ENCODE measurements around the gene DIS3L2.
"Not testable (repeated sequence)": the region's sequence is repeated elsewhere in the genome, so short reads cannot be mapped to it uniquely, and the experiment has no call there.

Gene DIS3L2

GRCh38 chr2:231928901-231929725 is 32.4 kb upstream of the DIS3L2 start:
- DNase-seq (ENCODE audit: low read depth), result no peak

DNA sequence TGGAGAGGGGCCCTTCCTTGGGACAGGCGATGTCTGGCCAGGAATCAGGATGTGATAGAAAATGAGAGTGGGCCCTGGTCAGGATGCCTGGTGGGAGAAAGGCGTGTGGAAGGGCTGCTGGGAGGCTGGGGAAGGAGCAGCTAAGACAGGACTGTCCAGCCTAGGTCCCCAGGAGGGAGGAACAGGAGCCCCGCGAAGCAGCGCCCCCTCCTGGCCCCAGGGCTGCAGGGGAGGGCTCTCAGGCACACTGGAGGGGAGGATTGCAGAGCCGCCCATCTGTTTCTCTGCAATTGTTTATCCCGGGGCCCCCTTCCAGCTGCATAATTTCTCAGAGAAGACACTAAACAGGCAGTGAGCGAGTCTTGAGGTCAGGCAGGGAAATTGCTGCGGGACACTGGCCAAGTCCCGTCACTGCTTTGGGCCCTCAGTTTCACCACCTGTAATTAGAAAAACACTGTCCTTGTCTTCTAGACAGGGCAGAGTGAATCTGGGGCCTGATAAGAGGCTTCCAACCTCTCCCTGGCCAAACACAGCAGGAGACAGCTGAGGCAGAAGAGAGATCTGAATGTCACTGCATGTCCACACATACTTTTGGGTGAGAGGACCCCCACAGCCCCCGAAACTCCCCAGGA is 31.4 kb upstream of the DIS3L2 start:
- no peak for DNase-seq (ENCODE audit: low read depth)

DNA sequence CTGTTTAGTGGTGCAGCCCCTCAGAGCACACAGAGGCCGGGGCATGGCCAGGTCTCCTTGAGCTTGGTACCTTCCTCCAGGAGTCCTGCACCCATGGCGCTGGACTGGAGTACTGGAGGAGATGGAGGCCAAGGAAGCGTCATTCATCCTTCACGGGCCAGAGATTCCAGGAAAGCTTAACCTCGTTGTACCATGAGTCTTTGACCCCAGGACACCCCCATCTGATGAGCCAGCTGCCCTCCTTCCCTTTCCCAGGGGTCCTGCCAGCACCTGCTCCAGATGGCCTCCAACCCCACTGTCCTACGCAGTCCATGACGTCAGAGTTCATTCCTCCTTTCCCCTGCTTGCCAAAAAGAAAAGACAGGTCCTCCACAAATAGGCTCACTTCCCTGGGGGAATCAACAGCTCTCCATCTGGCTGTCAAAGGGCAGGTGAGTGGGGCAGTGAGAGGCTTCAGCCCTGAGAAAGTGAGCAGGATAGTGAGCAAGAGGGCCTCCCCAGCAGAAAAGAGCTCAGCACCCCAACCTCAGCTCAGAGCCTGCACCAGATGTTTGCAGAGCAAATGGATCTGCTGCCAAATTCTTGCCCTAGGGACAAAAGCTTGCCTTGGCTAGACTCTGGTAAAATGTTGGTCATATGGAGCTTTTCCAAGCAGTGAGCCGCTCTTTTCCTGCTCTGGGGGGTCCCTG is 30.8 kb upstream of the DIS3L2 start:
- DNase-seq (ENCODE audit: low read depth), result no peak

GRCh38 chr2:231931481-231931915 is 30.0 kb upstream of the DIS3L2 start:
- DNase-seq (ENCODE audit: low read depth), result no peak

DNA sequence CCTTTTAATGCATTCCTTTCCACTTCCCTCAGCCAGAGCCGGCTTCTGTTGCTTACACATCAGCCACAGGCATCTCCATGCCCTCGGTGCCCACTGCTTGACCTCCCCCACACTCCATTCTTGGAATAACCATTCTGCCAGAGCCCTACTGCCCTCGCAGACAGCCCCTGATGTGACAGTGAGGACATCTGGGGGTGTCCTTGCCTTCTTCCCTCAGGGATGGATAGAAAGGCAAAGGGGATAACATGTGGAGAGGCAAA is 28.9 kb upstream of the DIS3L2 start:
- DNase-seq (ENCODE audit: low read depth), result no peak

- DNase-seq (ENCODE audit: low read depth), result no peak
These were observed 28.3 kb upstream of the DIS3L2 start for GRCh38 chr2:231932985-231933915.

GRCh38 chr2:231933916-231934401 is 27.6 kb upstream of the DIS3L2 start:
- no peak for DNase-seq (ENCODE audit: low read depth)

GRCh38 chr2:231934441-231935206 is 26.9 kb upstream of the DIS3L2 start:
- no peak for DNase-seq (ENCODE audit: low read depth)

DNA sequence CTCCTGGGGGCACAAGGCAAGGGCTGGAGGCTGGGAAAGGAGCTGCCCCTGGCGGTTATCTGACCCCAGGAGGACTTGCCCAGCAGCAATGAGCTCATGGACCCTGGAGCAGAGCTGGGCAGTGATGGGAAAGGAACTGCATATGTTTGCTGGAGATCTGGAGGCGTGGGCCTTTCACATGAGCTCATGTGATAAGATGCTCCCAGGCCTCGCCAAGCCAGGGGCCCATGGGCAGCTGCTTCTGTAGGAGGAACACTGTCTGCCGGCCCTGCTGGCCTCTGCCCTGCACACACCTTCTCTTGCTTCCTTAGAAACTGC is 26.3 kb upstream of the DIS3L2 start:
- no peak for DNase-seq (ENCODE audit: low read depth)

DNA sequence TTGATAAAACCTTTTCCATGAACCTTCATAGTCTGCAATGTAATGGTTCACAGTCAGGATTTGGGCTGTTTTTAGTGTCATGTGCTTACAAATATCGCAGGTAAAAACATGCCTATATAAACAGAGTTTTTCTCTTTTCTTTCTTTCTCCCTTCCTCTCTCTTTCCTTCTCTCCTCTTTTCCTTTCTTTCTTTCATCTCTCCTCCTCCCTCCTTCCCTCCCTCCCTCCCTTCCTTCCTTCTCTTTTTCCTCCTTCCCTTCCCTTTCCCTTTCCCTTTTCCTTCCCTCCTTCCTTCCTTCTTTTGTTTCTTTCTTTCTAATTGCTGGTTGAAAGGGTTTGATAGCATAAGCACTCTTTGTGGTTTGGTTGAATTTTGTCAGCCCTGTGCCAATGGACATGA is 25.7 kb upstream of the DIS3L2 start:
- no peak for DNase-seq (ENCODE audit: low read depth)

- DNase-seq (ENCODE audit: low read depth), result no peak
These were observed 25.0 kb upstream of the DIS3L2 start for GRCh38 chr2:231936491-231936890.

- DNase-seq (ENCODE audit: low read depth), result no peak
These were observed 24.5 kb upstream of the DIS3L2 start for GRCh38 chr2:231937057-231937456.

GRCh38 chr2:231939022-231939421 is 22.5 kb upstream of the DIS3L2 start:
- no peak for DNase-seq (ENCODE audit: low read depth)

DNA sequence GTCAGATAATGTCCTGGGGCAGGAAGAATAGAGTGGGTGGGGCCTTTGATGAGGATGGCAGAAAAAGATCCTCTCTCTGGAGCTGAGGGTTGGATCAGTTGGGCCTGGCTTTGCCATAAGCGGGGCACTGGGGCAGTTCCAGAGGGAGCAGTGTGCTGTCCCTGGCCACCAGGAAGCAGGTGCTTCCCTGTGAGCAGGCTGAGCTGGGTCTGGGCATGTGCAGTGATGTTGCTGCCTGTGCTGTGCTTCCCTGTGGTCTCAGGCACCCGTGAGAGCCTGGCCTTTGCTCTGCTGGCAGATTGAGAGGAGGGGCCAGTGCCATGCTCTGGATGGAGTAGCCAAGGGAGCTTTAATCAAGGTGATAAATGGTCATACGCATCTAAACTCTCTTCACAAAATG is 20.7 kb upstream of the DIS3L2 start:
- DNase-seq (ENCODE audit: low read depth), result no peak

DNA sequence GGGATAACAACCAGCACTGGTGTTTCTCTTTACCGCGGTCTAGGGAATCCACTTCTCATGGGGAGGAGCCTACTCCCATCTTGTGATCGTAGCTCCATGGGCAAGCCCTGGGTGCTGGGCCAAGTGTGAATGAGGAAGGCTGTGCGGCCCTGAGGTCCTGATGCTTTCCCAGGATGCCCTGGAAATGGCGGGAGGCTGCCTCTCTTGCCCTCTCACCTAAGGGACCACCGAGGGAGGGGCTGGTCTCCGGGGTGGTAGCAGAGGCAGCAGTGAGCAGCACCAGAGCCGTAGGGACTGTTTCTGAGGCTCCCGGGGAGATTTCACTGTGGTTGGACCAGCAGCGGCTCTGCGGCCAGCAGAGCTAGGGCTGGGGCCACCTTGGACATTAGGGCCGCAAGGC is 19.8 kb upstream of the DIS3L2 start:
- DNase-seq (ENCODE audit: low read depth), result no peak

DNA sequence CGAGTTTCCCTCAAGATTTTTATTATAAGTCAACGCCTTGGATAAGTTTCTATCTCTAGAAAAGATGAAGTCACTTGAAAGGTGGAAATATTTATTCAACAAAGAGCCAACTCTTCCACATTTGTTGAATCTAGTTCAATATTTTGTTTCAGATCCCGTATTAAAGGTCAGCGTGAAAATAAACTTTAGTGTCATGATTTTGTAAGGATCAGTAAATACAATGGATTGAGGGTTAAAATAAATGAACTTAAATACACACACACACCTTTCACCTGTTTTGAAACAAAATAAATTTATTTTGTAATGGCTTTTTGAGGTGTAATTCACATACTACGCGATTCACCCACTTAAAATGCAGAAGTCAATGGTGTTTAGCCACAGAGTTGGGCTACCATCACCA is 19.3 kb upstream of the DIS3L2 start:
- DNase-seq (ENCODE audit: low read depth), result no peak

- DNase-seq (ENCODE audit: low read depth), result no peak
These were observed 15.2 kb upstream of the DIS3L2 start for GRCh38 chr2:231946241-231946814.

DNA sequence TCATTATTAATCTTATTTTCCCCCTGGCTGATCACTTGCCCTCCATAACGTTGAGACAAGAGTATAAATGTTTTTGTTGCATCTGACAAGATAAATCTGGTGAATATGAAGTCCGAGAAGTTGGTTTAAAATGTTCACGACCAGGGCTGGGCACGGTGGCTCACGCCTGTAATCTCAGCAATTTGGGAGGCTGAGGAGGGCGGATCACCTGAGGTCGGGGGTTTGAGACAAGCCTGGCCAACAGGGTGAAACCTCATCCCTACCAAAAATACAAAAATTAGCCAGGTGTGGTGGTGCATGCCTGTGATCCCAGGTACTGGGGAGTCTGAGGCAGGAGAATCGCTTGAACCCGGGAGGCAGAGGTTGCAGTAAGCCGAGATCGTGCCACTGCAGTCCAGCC is 14.4 kb upstream of the DIS3L2 start:
- DNase-seq (ENCODE audit: low read depth), result not testable (repeated sequence)

GRCh38 chr2:231947694-231948093 is 13.8 kb upstream of the DIS3L2 start:
- DNase-seq (ENCODE audit: low read depth), result no peak

GRCh38 chr2:231951452-231952035 is 10.0 kb upstream of the DIS3L2 start:
- DNase-seq (ENCODE audit: low read depth), result no peak
